ENCODE measurements around the gene SHFL.

The SHFL gene

DNA sequence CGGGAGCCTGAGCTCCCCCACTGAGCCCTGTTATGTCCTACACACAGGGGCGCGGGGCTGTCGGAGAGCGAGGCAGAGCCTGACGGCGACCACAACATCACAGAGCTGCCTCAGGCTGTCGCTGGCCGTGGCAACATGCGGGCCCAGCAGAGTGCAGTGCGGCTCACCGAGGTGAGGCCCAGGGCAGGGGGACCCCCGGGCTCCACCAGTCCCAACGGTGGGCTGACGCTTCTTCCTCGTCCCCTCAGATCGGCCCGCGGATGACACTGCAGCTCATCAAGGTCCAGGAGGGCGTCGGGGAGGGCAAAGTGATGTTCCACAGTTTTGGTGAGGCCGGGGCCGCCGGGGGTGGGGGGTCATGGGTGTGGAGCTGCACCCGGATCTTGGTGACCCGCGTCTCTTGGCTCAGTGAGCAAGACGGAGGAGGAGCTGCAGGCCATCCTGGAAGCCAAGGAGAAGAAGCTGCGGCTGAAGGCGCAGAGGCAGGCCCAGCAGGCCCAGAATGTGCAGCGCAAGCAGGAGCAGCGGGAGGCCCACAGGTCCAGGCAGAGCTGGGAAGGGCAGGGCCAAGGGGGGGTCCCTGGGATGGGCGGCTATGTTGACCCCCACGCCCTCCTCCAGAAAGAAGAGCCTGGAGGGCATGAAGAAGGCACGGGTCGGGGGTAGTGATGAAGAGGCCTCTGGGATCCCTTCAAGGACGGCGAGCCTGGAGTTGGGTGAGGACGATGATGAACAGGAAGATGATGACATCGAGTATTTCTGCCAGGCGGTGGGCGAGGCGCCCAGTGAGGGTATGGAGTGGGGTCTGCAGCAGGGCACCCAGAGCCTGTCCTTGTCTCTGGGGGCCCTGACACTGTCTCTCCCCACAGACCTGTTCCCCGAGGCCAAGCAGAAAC is 24.2 kb downstream of the SHFL start:
- DNase-seq = no peak

DNA sequence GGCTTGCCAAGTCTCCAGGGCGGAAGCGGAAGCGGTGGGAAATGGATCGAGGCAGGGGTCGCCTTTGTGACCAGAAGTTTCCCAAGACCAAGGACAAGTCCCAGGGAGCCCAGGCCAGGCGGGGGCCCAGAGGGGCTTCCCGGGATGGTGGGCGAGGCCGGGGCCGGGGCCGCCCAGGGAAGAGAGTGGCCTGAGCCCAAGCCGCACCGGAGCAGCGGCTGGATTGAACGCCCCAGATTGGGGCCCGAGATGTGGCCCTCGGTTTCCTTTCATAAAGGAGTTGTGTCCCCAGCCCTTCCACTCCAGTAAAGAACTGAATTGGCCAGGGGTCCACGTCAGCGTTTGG is 24.8 kb downstream of the SHFL start:
- no peak for DNase-seq

DNA sequence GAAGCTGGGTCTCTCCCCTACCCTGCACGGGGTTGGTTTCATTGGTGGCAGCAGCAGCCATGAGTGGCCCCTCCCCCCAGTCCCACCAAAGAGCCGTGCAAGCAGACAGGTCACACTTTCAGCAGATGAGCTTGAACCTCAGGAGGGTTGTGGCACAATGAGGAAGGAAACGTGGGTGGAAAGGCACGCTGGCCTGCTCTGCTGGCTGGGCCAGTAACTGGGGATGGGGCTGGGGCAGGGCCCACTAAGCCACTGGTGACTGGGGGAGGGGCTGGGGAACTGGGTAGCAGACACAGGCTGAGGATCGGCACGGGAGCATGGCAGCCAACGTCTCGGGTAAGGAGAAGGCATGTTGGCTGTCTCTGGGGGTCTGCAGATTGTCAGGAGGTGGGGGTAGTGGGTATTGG is 25.3 kb downstream of the SHFL start, which contains the start of gene P2RY11:
P2RY11 (plus strand) TSS at position 289 of the 407 bp plus-strand sequence; CDS start at position 318, 29 bp downstream.
- DNase-seq = no peak

DNA sequence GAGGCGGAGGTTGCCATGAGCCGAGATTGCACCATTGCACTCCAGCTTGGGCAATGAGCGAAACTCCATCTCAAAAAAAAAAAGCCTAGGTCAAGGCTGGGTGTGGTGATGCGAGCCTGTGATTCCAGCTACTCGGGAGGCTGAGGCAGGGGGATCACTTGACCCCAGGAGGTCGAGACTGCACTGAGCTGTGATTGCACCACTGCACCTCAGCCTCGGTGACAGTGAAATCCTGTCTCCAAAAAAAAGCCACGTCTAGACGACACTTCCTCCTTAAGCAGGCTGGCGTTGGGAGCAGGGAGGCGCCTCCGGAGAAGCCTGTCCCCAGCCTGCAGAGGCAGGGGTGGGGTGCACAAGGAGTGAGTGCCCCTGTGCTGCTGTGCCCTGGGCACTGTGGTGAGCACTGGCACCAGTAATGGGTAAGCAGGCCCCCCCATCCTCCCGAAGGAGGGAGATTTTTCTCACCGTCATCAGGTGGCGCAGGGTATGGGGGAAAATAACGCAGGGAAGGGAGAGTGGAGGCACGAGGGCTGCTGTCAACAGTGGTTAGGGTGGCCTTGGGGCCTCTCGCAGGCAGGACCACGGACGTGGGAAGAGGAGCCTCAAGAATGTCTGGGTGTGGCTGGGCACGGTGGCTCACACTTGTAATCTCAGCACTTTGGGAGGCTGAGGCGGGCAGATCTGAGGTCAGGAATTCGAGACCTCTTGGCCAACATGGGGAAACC is 26.1 kb downstream of the SHFL start:
- no peak for DNase-seq

DNA sequence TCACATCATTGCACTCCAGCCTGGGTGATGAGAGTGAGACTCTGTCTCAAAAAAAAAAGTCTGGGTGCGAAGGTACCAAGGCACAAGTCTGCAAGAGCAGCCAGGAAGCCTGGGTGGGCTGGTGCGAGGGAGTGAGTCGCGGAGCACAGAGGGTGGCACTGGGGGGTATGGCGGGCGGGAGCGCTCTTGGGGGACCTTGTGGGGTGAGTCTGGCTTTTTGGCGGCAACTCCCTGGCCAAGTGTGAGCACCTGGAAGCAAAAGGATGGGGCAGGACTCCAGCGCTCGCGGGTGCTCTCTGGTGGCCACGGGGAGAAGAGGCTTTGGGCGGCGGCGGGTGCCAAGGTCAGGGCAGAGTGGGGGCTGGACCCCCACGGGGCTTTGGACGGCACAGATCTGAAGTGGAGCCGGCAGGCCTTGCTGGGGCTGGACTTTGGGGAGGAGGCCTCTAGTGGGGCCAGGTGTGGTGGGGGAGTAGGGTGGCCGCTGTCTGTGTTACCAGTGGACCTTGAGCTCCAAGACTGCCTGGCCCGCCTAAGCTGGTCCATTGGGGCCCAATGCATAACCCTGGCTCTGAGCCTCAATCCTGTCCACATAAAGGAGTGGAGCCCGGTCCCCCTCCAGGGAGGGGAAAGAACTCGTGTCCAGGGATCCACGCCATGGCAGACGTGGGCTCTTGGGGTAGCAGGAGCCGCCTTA is 26.9 kb downstream of the SHFL start:
- peak in 1 of 2 experiments; percentile 41 for DNase-seq

DNA sequence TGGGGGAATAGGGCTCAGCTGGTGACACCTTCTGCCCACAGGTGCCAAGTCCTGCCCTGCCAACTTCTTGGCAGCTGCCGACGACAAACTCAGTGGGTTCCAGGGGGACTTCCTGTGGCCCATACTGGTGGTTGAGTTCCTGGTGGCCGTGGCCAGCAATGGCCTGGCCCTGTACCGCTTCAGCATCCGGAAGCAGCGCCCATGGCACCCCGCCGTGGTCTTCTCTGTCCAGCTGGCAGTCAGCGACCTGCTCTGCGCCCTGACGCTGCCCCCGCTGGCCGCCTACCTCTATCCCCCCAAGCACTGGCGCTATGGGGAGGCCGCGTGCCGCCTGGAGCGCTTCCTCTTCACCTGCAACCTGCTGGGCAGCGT is 27.5 kb downstream of the SHFL start:
- DNase-seq = no peak

DNA sequence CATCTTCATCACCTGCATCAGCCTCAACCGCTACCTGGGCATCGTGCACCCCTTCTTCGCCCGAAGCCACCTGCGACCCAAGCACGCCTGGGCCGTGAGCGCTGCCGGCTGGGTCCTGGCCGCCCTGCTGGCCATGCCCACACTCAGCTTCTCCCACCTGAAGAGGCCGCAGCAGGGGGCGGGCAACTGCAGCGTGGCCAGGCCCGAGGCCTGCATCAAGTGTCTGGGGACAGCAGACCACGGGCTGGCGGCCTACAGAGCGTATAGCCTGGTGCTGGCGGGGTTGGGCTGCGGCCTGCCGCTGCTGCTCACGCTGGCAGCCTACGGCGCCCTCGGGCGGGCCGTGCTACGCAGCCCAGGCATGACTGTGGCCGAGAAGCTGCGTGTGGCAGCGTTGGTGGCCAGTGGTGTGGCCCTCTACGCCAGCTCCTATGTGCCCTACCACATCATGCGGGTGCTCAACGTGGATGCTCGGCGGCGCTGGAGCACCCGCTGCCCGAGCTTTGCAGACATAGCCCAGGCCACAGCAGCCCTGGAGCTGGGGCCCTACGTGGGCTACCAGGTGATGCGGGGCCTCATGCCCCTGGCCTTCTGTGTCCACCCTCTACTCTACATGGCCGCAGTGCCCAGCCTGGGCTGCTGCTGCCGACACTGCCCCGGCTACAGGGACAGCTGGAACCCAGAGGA is 28.0 kb downstream of the SHFL start:
- DNase-seq = no peak

DNA sequence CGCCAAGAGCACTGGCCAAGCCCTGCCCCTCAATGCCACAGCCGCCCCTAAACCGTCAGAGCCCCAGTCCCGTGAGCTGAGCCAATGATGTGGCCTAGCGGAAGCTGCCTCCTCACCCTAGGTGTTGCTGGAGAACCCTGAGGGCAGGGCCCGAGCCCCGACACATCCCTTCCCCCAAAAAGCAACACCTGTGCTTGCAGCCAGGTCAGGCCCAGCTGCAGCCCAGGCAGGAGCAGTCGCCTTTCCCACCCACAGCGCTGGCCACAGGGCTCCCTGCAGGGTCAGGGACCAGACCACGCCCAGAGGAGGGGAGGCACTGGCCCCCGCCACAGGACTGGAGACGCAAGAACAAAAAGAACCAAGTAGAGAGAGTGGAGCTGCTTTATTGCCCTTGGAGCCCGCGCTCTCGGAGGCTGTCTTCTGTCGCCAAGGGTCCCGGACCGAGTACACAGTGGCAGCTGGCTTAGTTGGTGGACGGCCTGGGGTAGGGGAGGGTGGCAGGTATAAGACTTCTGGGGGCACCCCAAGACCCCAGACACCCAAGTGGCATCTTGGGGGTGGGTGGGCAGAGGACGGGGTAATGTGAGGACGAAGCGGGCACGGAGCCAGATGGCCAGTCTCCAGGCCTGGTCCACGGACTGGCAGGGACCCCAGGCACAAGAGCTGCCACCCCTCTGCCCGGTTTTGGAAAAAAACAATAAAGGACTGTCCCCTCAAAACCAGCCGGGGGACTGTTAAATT is 28.7 kb downstream of the SHFL start:
- no peak for DNase-seq

DNA sequence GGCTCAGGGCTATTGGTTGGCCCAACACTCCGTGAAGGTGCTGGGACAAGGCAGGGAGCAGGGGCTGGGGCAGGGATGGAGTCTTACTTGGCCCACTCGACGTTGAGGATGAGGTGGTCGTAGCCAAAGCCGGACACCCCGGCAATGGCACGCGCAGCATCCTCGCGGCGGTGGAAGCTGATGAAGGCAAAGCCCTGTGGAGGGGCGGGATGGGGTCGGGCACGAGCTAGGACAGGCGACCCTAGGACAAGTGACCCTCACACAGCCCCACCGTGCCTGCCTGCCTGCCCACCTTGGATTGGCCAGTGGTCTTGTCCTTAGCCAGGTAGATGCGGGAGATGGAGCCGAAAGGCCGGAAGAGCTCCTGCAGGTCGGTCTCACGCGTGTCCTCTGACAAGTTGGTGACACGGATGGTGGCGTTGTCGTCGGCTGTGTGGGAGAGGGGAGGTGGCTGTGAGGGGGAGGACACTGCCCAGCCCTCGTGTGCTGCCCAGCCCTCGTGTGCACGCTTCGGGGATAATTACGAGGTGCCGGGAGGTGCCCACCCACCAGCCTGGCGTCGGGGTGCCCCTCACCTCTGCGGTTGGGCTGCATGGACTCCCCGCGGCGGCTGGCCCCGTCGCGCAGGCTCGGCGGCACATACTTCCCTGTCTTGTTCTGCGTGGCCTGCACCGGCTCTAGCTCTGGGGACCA is 29.4 kb downstream of the SHFL start:
- no peak for DNase-seq

DNA sequence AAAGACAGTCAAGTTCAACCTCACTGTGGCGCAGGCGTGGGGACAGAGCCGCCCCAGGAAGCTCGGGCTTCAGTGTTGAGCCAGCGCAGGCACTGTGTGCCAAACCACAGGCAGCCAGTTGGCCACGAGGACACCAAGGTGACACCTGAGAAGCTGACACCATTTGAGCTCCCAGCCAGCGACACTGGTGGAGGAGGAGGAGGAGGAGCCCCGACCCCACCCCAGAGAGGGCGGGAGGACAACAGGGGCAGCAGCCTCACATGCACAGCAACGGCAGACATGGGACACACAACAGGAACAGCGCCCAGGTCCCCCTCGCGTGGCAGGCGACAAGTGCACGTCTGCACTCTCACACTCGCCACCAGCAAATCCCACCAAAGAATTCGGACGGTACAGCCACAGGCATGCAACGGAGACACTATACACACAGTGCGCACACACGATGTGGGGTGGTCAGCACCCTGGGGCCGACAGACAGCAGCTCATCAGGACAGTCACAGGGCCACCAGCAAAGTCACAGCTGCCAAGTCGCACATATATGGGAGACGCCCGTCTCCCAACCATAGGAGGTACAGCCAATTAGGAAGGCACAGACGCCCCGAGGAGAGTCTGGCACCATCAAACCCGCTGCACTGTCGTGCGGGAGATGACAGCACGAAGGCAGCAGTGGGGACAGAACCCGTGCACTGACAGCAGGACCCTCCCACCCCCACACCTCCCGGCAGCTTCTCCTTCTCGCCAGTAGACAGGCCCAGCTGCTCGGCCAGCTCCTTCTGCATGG is 30.2 kb downstream of the SHFL start:
- no peak for DNase-seq

DNA sequence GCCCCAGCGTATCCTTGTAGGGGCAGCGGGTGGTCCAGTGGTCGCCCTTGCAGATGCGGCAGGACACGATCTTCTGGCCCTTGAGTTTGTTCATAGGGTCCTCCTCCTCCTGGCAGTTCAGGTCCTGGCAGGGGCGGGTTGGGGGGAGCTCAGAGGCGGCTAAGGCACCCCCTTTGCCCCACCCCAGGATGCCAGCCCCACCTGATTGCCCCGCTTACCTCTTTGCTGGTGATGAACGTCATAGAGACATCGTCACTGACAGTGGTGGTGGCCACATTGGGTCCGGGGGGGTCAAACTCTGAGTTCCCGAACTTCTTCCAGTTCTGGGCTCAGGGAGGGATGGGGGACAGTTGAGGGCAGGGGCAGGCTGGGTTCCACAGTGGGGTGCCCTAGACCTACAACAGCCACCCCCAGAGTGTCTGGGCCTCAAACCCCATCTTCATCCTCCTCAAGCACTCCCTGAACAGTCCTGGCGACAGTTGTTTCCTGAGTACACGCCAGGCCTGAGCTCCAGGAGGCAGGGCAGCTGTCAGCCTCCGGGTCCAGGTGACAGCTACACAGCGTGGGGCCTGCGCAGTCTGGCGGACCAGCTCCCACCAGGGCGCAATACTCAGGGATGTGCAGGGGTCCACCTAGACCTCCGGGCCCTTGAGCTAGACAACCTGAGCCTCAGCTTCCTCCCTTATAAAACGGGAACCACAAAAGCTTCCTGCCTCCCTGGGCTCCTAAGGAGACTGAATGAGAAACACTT is 30.9 kb downstream of the SHFL start:
- no peak for DNase-seq

DNA sequence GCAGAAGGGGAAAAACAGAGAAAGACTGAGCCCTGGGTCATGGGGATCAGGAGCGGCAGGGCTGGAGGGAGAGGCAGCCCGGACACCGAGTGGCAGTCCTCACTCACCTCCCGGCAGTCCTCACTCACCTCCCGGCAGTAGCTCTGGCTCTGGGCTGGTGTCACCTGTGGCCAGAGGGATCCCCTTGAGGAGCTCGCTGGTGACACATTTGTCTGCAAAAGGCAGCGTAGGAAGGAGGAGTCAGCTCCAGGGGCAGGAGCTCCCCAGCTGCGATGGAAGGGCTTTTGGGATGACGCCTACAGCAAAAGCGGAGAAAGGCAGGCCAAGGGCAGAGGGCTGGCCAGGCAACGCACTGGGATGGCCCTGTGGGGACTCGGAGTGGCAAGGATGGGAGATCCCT is 32.8 kb downstream of the SHFL start:
- no peak for DNase-seq

DNA sequence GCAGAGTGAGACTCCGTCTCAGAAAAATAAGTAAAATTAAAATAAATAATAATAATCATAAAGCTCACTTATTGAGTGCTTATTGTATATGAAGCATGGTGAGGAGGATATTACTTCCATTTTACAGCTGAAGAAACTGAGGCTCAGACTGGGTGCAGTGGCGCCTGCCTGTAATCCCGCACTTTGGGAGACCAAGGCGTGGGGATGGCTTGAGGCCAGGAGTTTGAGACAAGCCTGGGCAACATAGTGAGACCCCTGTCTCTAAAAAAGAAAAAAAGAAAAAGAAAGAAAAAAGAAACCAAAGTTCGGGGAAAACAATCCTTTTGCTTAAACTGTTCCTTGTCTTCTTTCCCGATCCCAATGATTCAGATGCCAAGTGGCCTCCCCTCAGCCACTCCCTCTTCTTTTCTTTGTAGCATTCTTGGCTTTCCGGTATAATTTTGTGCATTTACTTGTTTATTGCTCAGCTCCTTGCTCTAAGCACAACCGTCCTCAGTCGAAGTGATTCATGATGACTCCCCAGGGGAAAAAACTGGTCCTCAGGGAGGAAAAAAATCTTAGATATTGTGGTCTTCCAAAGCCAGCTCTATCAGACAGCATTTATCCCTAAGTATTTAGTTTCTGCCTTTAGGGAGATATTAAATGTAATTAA is 34.5 kb downstream of the SHFL start:
- DNase-seq = peak in 1 of 2 experiments; percentile 22

DNA sequence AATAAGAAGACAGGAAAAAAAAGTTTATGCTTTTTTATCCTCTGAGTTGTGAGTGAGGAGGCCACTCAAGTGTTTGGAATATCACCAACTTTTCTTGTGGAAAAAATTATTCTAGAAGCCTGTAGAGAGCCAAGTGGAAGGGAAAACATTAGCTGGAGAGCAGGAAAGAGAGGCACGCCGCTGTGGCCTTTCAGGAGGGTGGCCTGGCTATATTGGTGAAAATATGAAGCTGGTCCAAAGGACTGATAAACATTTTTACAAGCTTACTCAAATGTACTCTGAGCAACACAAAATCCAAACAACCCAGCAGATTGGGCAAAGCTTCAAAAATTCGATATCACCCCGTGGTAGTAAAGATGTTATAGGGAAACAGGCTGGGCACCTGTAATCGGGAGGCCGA is 35.9 kb downstream of the SHFL start:
- no peak for DNase-seq

DNA sequence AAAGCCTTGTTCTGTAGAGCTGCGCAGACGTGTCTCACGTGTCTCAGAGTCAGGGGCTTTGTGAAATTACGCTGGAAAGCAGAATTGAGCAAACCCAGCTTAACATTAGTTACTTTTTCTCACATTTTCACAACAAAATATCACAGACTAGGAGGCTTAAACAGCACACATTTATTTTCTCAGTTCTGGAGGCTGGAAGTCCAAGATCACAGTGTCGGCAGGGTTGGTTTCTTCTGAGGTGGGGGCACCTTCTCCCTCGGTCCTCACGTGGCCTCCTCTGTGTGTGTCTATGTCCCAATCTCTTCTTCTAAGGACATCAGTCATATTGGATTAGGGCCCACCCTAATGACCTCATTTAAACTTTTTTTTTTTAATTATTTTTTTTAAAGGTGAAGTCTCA is 38.3 kb downstream of the SHFL start:
- no peak for DNase-seq

DNA sequence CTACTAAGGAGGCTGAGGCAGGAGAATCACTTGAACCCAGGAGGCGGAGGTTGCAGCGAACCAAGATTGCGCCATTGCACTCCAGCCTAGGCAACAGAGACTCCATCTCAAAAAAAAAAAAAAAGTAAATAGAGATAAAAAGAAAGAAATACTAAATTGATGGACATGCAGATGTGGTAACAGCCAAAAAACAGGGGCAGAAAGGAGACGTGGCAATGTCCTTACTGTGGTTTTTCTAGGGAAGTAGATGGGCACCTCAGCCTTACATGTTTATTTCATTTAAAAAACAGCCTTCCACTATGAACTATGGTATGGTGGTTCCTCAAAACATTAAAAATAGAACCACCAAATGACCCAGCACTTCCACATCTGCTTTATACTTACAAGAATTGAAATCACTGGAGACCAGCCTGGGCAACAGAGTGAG is 40.1 kb downstream of the SHFL start:
- DNase-seq = no peak

DNA sequence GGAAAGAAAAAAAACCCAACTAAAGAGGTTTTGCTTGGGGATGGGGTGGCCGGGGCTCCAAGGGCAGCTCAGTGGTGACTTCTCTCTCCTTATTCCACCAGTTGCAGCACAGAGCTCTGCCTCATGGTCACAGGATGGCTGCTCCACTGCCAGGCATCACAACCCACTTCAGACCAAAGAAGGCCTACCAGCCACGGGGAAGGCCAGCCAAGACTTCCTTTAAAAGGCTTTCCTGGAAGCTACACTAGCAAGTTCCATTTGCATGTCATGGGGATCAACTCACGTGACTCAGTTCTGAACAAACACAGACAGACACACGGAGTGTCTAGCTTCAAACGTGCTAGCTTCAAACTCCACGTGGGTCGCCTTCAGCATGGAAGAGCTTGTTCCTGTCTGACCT is 46.8 kb downstream of the SHFL start:
- no peak for DNase-seq

DNA sequence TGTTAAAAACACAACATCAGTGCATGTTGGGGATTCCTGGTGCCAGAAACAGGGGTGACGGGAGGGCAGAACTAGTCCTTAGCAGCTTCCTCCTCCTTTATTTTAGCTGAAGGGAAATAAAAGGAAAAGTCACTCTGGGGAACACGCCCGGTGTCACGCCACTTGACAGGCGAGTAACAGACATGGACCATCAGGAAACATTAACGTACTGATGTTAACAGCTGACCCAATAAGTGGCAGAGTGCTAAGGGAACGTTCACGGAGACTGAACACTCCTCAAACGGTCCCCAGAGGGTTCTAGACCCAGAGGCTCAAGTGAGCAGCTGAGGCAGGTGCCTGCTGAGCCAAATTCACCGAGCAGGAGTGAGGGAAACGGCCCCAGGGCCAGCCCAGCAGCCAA is 47.5 kb downstream of the SHFL start:
- no peak for DNase-seq

DNA sequence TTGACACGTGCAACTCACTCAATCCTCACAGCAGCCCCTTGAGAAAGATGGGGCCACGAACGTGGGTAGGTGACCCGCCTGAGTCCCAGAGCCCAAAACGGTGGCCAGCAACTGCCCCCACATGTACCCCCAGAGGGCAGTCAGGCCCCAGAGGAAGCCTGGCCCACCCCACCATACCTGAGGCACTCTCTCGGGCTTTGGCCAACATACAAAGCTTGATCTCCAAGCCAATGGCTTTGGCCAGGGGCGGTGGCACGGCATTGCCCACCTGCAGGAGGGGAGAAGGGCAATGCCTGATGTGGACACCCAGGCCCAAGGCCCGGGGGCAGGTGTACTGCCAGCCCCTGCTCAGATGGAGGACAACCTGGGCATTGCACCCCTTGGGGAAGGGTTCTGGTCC is 47.9 kb downstream of the SHFL start:
- no peak for DNase-seq

All from SW 1271 (cell line).